ENCODE measurements around the gene SLC39A10.

DNA sequence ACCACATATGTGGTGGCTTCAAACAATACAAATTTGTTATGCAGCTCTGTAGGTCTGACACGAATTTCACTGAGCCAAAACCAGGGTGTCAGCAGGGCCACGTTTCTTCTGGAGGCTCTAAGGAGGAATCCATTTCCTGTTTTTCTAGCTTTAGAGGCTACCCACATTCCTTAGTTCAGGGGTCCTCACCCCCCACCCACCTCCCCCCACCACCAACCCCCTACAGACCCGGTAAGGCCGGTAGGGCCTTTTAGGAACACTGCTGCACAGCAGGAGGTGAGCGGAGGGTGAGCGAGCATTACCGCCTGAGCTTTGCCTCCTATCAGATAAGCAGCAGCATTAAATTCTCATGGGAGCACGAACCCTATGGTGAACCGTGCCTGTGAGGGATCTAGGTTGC lies 10.6 kb upstream of the SLC39A10 start:
- TF ChIP-seq RELA (CRISPR knock-in tag; IDR thresholded peaks at IDR 0.05; ENCODE audit: borderline replicate concordance) (no peak), NR1H2 (CRISPR knock-in tag; IDR thresholded peaks at IDR 0.05) (no peak), ATF1 (CRISPR knock-in tag; IDR thresholded peaks at IDR 0.05) (no peak), ZNF232 (CRISPR knock-in tag; IDR thresholded peaks at IDR 0.05) (no peak), SMAD3 (CRISPR knock-in tag; IDR thresholded peaks at IDR 0.05; ENCODE audit: borderline replicate concordance) (no peak), ZBTB21 (CRISPR knock-in tag; IDR thresholded peaks at IDR 0.05; ENCODE audit: borderline replicate concordance) (no peak), NFYB (CRISPR knock-in tag; conservative IDR thresholded peaks at IDR 0.05; ENCODE audit: low read depth) (no peak), TCF7 (CRISPR knock-in tag; IDR thresholded peaks at IDR 0.05; ENCODE audit: low read depth) (no peak)
- TF ChIP-seq, protein P1, sequence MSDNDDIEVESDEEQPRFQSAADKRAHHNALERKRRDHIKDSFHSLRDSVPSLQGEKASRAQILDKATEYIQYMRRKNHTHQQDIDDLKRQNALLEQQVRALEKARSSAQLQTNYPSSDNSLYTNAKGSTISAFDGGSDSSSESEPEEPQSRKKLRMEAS (CRISPR knock-in tag; IDR thresholded peaks at IDR 0.05), result no peak
- TF ChIP-seq, protein P2, sequence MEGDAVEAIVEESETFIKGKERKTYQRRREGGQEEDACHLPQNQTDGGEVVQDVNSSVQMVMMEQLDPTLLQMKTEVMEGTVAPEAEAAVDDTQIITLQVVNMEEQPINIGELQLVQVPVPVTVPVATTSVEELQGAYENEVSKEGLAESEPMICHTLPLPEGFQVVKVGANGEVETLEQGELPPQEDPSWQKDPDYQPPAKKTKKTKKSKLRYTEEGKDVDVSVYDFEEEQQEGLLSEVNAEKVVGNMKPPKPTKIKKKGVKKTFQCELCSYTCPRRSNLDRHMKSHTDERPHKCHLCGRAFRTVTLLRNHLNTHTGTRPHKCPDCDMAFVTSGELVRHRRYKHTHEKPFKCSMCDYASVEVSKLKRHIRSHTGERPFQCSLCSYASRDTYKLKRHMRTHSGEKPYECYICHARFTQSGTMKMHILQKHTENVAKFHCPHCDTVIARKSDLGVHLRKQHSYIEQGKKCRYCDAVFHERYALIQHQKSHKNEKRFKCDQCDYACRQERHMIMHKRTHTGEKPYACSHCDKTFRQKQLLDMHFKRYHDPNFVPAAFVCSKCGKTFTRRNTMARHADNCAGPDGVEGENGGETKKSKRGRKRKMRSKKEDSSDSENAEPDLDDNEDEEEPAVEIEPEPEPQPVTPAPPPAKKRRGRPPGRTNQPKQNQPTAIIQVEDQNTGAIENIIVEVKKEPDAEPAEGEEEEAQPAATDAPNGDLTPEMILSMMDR (IDR thresholded peaks at IDR 0.05), result no peak
- TF ChIP-seq, protein P3, sequence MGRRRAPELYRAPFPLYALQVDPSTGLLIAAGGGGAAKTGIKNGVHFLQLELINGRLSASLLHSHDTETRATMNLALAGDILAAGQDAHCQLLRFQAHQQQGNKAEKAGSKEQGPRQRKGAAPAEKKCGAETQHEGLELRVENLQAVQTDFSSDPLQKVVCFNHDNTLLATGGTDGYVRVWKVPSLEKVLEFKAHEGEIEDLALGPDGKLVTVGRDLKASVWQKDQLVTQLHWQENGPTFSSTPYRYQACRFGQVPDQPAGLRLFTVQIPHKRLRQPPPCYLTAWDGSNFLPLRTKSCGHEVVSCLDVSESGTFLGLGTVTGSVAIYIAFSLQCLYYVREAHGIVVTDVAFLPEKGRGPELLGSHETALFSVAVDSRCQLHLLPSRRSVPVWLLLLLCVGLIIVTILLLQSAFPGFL (CRISPR knock-in tag; IDR thresholded peaks at IDR 0.05; ENCODE audit: borderline replicate concordance), result no peak
- TF ChIP-seq, protein P4, sequence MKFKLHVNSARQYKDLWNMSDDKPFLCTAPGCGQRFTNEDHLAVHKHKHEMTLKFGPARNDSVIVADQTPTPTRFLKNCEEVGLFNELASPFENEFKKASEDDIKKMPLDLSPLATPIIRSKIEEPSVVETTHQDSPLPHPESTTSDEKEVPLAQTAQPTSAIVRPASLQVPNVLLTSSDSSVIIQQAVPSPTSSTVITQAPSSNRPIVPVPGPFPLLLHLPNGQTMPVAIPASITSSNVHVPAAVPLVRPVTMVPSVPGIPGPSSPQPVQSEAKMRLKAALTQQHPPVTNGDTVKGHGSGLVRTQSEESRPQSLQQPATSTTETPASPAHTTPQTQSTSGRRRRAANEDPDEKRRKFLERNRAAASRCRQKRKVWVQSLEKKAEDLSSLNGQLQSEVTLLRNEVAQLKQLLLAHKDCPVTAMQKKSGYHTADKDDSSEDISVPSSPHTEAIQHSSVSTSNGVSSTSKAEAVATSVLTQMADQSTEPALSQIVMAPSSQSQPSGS (CRISPR knock-in tag; IDR thresholded peaks at IDR 0.05; ENCODE audit: borderline replicate concordance, low read depth), result no peak
- TF ChIP-seq, protein P5, sequence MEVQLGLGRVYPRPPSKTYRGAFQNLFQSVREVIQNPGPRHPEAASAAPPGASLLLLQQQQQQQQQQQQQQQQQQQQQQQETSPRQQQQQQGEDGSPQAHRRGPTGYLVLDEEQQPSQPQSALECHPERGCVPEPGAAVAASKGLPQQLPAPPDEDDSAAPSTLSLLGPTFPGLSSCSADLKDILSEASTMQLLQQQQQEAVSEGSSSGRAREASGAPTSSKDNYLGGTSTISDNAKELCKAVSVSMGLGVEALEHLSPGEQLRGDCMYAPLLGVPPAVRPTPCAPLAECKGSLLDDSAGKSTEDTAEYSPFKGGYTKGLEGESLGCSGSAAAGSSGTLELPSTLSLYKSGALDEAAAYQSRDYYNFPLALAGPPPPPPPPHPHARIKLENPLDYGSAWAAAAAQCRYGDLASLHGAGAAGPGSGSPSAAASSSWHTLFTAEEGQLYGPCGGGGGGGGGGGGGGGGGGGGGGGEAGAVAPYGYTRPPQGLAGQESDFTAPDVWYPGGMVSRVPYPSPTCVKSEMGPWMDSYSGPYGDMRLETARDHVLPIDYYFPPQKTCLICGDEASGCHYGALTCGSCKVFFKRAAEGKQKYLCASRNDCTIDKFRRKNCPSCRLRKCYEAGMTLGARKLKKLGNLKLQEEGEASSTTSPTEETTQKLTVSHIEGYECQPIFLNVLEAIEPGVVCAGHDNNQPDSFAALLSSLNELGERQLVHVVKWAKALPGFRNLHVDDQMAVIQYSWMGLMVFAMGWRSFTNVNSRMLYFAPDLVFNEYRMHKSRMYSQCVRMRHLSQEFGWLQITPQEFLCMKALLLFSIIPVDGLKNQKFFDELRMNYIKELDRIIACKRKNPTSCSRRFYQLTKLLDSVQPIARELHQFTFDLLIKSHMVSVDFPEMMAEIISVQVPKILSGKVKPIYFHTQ (CRISPR knock-in tag; IDR thresholded peaks at IDR 0.05), result no peak
- TF ChIP-seq, protein P6, sequence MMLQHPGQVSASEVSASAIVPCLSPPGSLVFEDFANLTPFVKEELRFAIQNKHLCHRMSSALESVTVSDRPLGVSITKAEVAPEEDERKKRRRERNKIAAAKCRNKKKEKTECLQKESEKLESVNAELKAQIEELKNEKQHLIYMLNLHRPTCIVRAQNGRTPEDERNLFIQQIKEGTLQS (CRISPR knock-in tag; conservative IDR thresholded peaks at IDR 0.05), result no peak
